Smooth muscle cell (in vitro differentiated cells): ENCODE data around the gene HHLA2. TPM values are rescaled to one million over a fixed set of nuclear protein-coding genes. Genes with fewer than 3 reads are reported as not detected.
"Not testable (repeated sequence)": the region's sequence is repeated elsewhere in the genome, so short reads cannot be mapped to it uniquely, and the experiment has no call there.

Source experiments
- DNase-seq: peaks from one replicate; lab custom pipeline; 2025; ENCODE audit not compliant: unreplicated experiment; lab: John Stamatoyannopoulos, UW
- H2AFZ ChIP-seq: fragments of 200-600 bp; sonication (generic); 2 replicates; pipeline ENCODE4 v1.6.0; 2016; ENCODE audit warnings: antibody characterized with exemption, low read depth, mild to moderate bottlenecking
- H3F3A ChIP-seq: fragments of 200-600 bp; sonication (generic); 2 replicates; pipeline ENCODE4 v1.6.0; 2017; ENCODE audit warnings: antibody characterized with exemption, low read depth
- H3K27ac ChIP-seq: fragments of 200-600 bp; sonication (generic); 2 replicates; pipeline ENCODE4 v1.5.1; 2016; ENCODE audit warnings: low read depth, mild to moderate bottlenecking
- H3K27me3 ChIP-seq: fragments of 200-600 bp; sonication (generic); 2 replicates; pipeline ENCODE4 v1.6.1; 2016; ENCODE audit warnings: low read depth, mild to moderate bottlenecking
- H3K36me3 ChIP-seq: fragments of 200-600 bp; sonication (generic); 2 replicates; pipeline ENCODE4 v1.5.1; 2016; ENCODE audit warnings: low read depth
- H3K4me1 ChIP-seq: fragments of 200-600 bp; sonication (generic); 2 replicates; pipeline ENCODE4 v1.5.1; 2016; ENCODE audit warnings: low read depth
- H3K4me2 ChIP-seq: fragments of 200-600 bp; sonication (generic); 2 replicates; pipeline ENCODE4 v1.6.0; 2016; ENCODE audit warnings: mild to moderate bottlenecking
- H3K4me3 ChIP-seq: fragments of 200-600 bp; sonication (generic); 2 replicates; pipeline ENCODE4 v1.5.1; 2016; ENCODE audit warnings: mild to moderate bottlenecking
- H3K79me2 ChIP-seq: fragments of 200-600 bp; sonication (generic); 2 replicates; pipeline ENCODE4 v1.6.0; 2016; ENCODE audit warnings: low read depth, mild to moderate bottlenecking
- H3K9ac ChIP-seq: fragments of 200-600 bp; sonication (generic); 2 replicates; pipeline ENCODE4 v1.6.0; 2016; ENCODE audit warnings: low read depth
- H3K9me3 ChIP-seq: fragments of 200-600 bp; sonication (generic); replicated peaks from 2 replicates; pipeline ENCODE4 v1.5.1; 2016; ENCODE audit warnings: low read depth
- H4K20me1 ChIP-seq: fragments of 200-600 bp; sonication (generic); 2 replicates; pipeline ENCODE4 v1.6.0; 2016; ENCODE audit warnings: low read depth
- CTCF ChIP-seq: fragments of 200-600 bp; sonication (generic); IDR thresholded peaks from 2 replicates; pipeline ENCODE4 v1.5.1; 2017; ENCODE audit warnings: borderline replicate concordance, mild to moderate bottlenecking, antibody characterized with exemption; ENCODE audit not compliant: insufficient read depth, poor library complexity, severe bottlenecking
- WGBS: methylation state at CpG from one replicate; pipeline ENCODE4 v1.1.7; 2016; ENCODE audit warnings: low lambda C conversion rate; 5-methylcytosine and 5-hydroxymethylcytosine counted together
- polyA plus RNA-seq: library from polyadenylated mRNA; unstranded; fragments of >200 nt; fragmentation: Nextera tagmentation; extraction: Ambion mirVana; gene quantifications from 2 replicates; pipeline ENCODE4 v1.2.1, GENCODE V29; 2016
- total RNA-seq: library from RNA; depleted of rRNA; stranded (reverse); fragments of >200 nt; gene quantifications from 2 replicates; pipeline ENCODE4 v1.2.3, GENCODE V29; 2014

HHLA2 gene
- total and polyA plus RNA-seq, 2 experiments from 2014 or later = not detected

- H3K36me3 ChIP-seq = no peaks in the 10 kb centered on the region
- no peak overlapping the region for H3K9ac ChIP-seq
- no peaks in the 10 kb centered on the region for H3K9me3 ChIP-seq
- DNase-seq = no peak
- no peak overlapping the region for H2AFZ ChIP-seq
- no peaks in the 10 kb centered on the region for H3K27me3 ChIP-seq
- H3K4me2 ChIP-seq = no peak overlapping the region
- 92% methylated on average over 1 of the region's 1 CpG for WGBS
- TF ChIP-seq CTCF = no peak
- H3K27ac ChIP-seq = no peak overlapping the region
- no peaks in the 10 kb centered on the region for H3F3A ChIP-seq
- no peaks in the 10 kb centered on the region for H4K20me1 ChIP-seq
- no peaks in the 10 kb centered on the region for H3K79me2 ChIP-seq
- no peak overlapping the region for H3K4me3 ChIP-seq
- no peaks in the 10 kb centered on the region for H3K4me1 ChIP-seq
Measured at GRCh38 chr3:108251844-108252243, 44.5 kb upstream of the HHLA2 start.

- Histone ChIP-seq H3K36me3 (no peaks in the 10 kb centered on the region), H4K20me1 (no peaks in the 10 kb centered on the region), H3K4me1 (no peaks in the 10 kb centered on the region), H2AFZ (no peak overlapping the region), H3K4me2 (no peak overlapping the region), H3K9me3 (no peaks in the 10 kb centered on the region), H3K27ac (no peak overlapping the region), H3K79me2 (no peaks in the 10 kb centered on the region), H3K4me3 (no peak overlapping the region), H3K27me3 (no peaks in the 10 kb centered on the region), H3F3A (no peaks in the 10 kb centered on the region), H3K9ac (no peak overlapping the region)
- no peak for TF ChIP-seq CTCF
- no peak for DNase-seq
Measured at GRCh38 chr3:108255131-108255530, 41.2 kb upstream of the HHLA2 start.

- not testable (repeated sequence) for H4K20me1 ChIP-seq, H3K9ac ChIP-seq, DNase-seq, H3K4me1 ChIP-seq, H3K27me3 ChIP-seq, H3K4me3 ChIP-seq, H3K27ac ChIP-seq, H3K36me3 ChIP-seq, H2AFZ ChIP-seq, H3K4me2 ChIP-seq, H3K79me2 ChIP-seq, H3F3A ChIP-seq, H3K9me3 ChIP-seq
- 83% methylated on average over 5 of the region's 5 CpGs for WGBS
Measured at GRCh38 chr3:108264534-108265298, 31.6 kb upstream of the HHLA2 start.

GRCh38 chr3:108268235-108268634 lies 28.1 kb upstream of the HHLA2 start:
- not testable (repeated sequence) for H3K4me1 ChIP-seq, H3K9ac ChIP-seq, H3F3A ChIP-seq, H3K27me3 ChIP-seq, H3K4me2 ChIP-seq, H3K27ac ChIP-seq, H3K79me2 ChIP-seq, DNase-seq, H3K36me3 ChIP-seq, H4K20me1 ChIP-seq, H3K4me3 ChIP-seq, H3K9me3 ChIP-seq, H2AFZ ChIP-seq
- 89% methylated on average over 3 of the region's 3 CpGs for WGBS

GRCh38 chr3:108271626-108272025 lies 24.7 kb upstream of the HHLA2 start:
- Histone ChIP-seq H3K9me3 (no peaks in the 10 kb centered on the region), H4K20me1 (no peaks in the 10 kb centered on the region), H3K9ac (no peak overlapping the region), H3K27ac (no peak overlapping the region), H3K27me3 (no peaks in the 10 kb centered on the region), H3K79me2 (no peaks in the 10 kb centered on the region), H3F3A (no peaks in the 10 kb centered on the region), H3K4me2 (no peak overlapping the region), H3K4me1 (no peaks in the 10 kb centered on the region), H3K36me3 (no peaks in the 10 kb centered on the region), H3K4me3 (no peak overlapping the region), H2AFZ (no peak overlapping the region)
- no peak for DNase-seq
- TF ChIP-seq CTCF = no peak
- 76% methylated on average over 2 of the region's 2 CpGs for WGBS

- H3K9me3 ChIP-seq, H3K4me3 ChIP-seq, H3K27me3 ChIP-seq, H3K4me1 ChIP-seq, H4K20me1 ChIP-seq, H3F3A ChIP-seq, H3K4me2 ChIP-seq, H3K9ac ChIP-seq, DNase-seq, H3K27ac ChIP-seq, H3K36me3 ChIP-seq, H3K79me2 ChIP-seq, H2AFZ ChIP-seq: not testable (repeated sequence)
- 94% methylated on average over 4 of the region's 4 CpGs for WGBS
Measured at GRCh38 chr3:108279066-108279465, 17.3 kb upstream of the HHLA2 start.
